NCI-H1105 treated with DMSO at 0.1 percent for 48 hours (cell line): Measurements from ENCODE around the gene RBMS2.
"Not testable (repeated sequence)": the region's sequence is repeated elsewhere in the genome, so short reads cannot be mapped to it uniquely, and the experiment has no call there.

ENCODE experiments used
- DNase-seq: peaks from one replicate; lab custom pipeline; 2025; lab: John Stamatoyannopoulos, UW

RBMS2 gene

DNA sequence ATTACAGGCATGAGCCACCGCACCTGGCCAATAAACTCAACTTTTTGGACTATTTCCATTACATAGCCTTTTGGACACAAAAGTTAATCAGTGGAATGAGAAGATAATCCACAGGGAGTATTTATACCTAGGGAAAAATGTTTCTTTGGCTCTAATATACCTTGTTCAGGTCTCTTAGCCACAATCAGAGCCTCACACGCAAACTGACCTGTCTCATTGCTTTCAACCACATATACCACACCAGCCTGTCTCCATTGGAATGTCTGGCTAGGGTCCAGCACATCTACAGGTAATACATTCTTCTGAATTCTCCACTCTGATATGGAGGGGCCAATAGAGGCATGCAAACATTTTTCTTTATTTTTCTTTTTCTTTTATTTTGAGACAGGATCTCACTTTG, 3.8 kb upstream of the RBMS2 start:
- no peak for DNase-seq

GRCh38 chr12:56518570-56518969, 3.0 kb upstream of the RBMS2 start:
- DNase-seq, result no peak

- DNase-seq, result no peak
Measured at GRCh38 chr12:56520048-56520447, 1.6 kb upstream of the RBMS2 start.

- DNase-seq, result no peak
Measured at GRCh38 chr12:56520506-56520905, 1.1 kb upstream of the RBMS2 start.

GRCh38 chr12:56521209-56521589, 421 bp upstream of the RBMS2 start:
- DNase-seq, result no peak

GRCh38 chr12:56522411-56523193, 982 bp downstream of the RBMS2 start:
- DNase-seq, result no peak

- no peak for DNase-seq
Measured at GRCh38 chr12:56528846-56529245, 7.2 kb downstream of the RBMS2 start.

- no peak for DNase-seq
Measured at GRCh38 chr12:56529656-56530055, 8.0 kb downstream of the RBMS2 start.

- no peak for DNase-seq
Measured at GRCh38 chr12:56530390-56531055, 8.9 kb downstream of the RBMS2 start.

- DNase-seq, result no peak
Measured at GRCh38 chr12:56537546-56537945, 15.9 kb downstream of the RBMS2 start.

- DNase-seq, result no peak
Measured at GRCh38 chr12:56541631-56542030, 20.0 kb downstream of the RBMS2 start.

- no peak for DNase-seq
Measured at GRCh38 chr12:56542164-56542563, 20.5 kb downstream of the RBMS2 start.

DNA sequence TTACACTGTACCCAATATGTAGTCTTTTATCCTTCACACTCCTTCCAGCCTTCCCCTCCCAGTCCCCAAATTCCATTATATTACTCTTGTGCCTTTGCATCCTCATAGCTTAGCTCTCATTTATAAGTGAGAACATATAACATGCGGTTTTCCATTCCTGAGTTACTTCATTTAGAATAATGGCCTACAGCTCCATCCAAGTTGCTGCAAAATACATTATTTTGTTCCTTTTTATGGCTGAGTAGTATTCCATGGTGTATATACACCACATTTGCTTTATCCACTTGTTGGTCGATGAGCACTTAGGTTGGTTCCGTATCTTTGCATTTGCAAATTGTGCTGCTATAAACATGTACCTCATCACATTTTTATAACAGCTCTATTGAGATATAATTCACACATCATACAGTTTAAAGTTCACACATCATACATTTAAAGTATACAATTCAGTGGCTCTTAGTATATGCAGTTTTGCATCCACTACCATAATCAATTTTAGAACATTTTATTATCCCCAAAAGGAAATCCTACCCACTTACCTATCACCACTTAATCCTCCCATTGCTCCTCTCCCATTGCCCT, 23.5 kb downstream of the RBMS2 start:
- DNase-seq, result no peak

DNA sequence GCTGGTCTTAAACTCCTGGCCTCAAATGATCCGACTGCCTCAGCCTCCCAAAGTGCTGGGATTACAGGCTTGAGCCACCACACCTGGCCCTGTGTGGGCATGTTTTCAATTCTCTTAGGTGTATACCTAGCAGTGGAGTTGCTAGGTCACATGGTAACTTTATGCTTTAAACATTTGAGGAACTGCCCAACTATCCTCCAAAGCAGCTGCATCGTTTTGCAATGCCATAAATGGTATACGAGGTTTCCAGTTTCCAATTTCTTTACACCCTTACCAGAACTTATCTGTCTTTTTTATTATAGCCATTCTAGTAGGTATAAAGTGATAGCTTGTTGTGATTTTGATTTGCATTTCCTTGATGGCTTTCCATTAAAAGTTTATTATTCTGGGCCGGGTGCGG, 25.1 kb downstream of the RBMS2 start:
- no peak for DNase-seq

DNA sequence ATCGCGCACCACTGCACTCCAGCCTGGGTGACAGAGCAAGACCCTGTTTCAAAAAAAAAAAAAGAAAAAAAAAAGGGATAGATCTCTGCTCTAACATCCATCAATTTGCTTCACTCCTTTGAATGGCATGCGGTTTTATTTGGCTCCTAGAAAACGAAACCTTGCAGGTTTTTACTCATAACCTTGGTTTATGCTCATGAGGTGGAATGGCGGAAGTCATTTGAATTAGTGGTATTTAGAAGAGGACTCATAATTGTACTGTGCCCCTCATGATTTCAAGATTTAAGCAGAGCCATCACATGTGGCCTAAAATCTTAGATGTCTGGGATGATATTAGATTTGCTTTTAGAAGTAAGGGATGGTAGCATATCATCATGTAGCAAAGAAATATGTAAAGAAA, 29.4 kb downstream of the RBMS2 start:
- no peak for DNase-seq

DNA sequence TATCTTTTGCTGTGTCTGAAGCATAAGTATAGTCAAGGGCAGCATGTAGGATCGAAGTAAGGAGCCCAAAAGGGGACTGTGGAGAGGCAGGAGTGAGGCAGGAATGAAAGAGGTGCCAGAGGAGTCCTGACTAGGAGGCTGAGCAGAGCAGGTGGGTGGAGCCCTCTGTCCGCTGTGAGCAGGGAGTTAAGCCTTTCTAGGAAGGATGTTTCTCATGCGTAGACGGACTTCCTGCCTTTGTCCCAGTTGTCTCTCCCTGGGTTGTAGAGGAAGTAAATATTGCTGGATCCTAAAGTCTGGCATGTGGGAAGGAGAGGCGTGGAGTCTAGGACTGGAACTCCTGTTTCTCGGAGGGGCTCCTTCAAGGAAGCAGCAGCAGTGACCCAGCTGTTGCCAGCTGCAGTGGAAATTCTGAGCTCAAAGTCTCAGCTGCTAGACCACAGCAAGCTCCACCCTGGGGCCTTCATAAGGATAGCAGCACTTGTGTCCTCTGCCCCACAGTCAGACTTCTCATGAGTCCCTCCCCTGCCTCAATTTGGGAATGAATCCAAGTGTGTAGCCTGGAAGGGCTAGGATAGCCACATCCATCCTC, 44.0 kb downstream of the RBMS2 start:
- DNase-seq, result no peak

GRCh38 chr12:56568146-56568545, 46.5 kb downstream of the RBMS2 start:
- DNase-seq, result no peak

DNA sequence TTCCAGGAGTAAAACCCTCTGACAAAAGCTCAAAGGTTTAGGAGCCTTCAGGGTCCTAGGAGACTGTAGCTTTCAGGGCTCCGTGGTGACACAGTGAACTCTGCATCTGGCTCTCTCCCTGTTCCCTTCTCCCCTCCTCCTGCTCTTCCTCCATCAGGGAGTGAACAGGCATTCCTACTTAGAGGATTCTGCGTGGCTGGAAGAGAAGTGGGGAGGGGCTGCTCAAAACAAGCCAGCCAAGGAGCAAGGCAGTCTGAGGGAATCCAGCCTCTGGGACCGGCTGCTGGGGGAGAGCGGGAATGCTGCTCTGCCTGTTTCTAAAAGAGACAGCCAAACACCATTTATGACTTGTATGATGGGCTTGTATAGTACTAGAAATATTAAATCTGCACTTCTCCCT, 49.5 kb downstream of the RBMS2 start:
- DNase-seq, result no peak

GRCh38 chr12:56572288-56572687, 50.7 kb downstream of the RBMS2 start:
- DNase-seq, result no peak

DNA sequence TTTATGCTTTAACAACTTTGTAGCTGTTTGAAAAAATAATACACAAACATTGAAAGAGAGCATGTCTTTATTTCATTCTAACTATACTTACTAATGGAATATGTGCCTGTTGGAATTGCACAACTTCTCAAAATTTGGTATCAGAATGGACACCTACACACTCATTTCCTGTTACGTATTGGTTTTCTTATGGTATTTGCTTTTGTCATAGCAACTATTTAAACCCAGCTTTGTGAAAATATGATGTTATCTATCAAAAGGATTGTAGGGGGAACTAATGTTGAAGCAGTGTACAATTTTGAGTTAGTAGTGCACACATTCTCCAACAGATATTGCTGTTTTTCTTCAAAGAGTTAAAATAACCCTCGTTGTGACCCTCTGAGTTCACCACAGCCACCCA, 52.6 kb downstream of the RBMS2 start:
- DNase-seq, result no peak

DNA sequence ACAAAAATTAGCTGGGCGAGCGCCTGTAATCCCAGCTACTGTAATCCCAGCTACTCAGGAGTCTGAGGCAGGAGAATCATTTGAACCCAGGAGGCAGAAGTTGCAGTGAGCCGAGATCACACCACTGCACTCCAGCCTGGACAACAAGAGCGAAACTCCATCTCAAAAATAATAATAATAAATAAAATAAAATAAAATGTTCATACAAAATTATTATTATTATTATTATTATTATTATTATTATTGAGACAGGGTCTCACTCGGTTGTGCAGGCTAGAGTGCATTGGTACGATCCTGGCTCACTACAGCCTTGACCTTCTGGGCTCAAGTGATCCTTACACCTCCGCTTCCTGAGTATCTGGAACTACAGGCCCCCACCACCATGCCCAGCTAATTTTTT, 55.6 kb downstream of the RBMS2 start:
- DNase-seq, result not testable (repeated sequence)

DNA sequence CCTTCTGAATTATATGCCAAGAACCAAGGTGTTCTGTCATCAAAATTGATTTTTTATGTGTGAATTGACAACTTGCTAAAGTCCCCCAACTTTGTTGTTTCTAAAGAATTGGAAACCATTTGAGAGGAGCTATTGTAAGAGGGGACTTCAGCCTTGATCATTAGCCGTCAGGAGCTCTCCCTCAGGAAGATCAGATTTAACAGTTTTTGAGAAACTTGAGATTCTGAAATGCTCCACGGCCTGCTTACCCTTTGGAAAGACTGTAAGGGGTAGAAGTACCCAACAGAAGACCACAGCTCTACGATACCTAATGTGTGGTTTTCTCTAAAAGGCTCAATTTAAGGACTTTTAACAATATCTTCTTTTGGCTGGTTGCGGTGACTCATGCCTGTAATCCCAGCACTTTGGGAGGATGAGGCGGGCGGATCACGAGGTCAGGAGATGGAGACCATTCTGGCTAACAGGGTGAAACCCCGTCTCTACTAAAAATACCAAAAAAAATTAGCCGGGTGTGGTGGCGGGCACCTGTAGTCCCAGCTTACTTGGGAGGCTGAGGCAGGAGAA, 57.4 kb downstream of the RBMS2 start:
- DNase-seq, result no peak
